PC-9 (cell line): ENCODE measurements around the gene RBM14. TPM values are rescaled to one million over a fixed set of nuclear protein-coding genes. Genes with fewer than 3 reads are reported as not detected.

Source experiments
- BruUV-seq: library from RNA; stranded (reverse); fragments of 400-500 nt; replicated peaks from 2 replicates; lab custom pipeline; 2021; lab: Mats Ljungman, UMichigan
- CTCF ChIA-PET: fragments of 300-600 bp; sonication (Branson Sonifier 250); formaldehyde crosslinking; loops from one replicate; lab custom pipeline; 2022; ENCODE audit warnings: antibody characterized with exemption; lab: Charles Lee
- POLR2A ChIA-PET: fragments of 300-600 bp; sonication (Branson Sonifier 250); formaldehyde crosslinking; loops from one replicate; lab custom pipeline; 2022; ENCODE audit warnings: antibody characterized with exemption; ENCODE audit not compliant: unreplicated experiment; lab: Charles Lee
- DNase-seq, 2 experiments: peaks; one replicate each; pipeline versions ENCODE4 v3.0.0 to v3.0.0-alpha.2; 2015 to 2022; ENCODE audit warnings: mixed read lengths in 1 of 2
- H2AFZ ChIP-seq: fragments of 200-600 bp; sonication (generic); 2 replicates; pipeline ENCODE4 v1.8.1; 2017; ENCODE audit warnings: antibody characterized with exemption
- H3F3A ChIP-seq: fragments of 200-600 bp; sonication (generic); 2 replicates; pipeline ENCODE4 v1.8.1; 2017; ENCODE audit warnings: antibody characterized with exemption, mild to moderate bottlenecking, low read depth; ENCODE audit not compliant: insufficient read depth
- H3K27ac ChIP-seq: fragments of 200-600 bp; sonication (generic); 2 replicates; pipeline ENCODE4 v1.6.1; 2016; ENCODE audit warnings: mixed run types
- H3K27me3 ChIP-seq: fragments of 200-600 bp; sonication (generic); 2 replicates; pipeline ENCODE4 v1.6.1; 2016; ENCODE audit warnings: low read depth, mixed run types; ENCODE audit not compliant: insufficient read depth
- H3K36me3 ChIP-seq: fragments of 200-600 bp; sonication (generic); 2 replicates; pipeline ENCODE4 v1.6.1; 2016; ENCODE audit warnings: low read depth, mixed run types
- H3K4me1 ChIP-seq: fragments of 200-600 bp; sonication (generic); replicated peaks from 2 replicates; pipeline ENCODE4 v1.6.1; 2016; ENCODE audit warnings: mixed run types; ENCODE audit not compliant: insufficient read depth
- H3K4me2 ChIP-seq: fragments of 200-600 bp; sonication (generic); 2 replicates; pipeline ENCODE4 v1.6.1; 2017; ENCODE audit warnings: mixed run types
- H3K4me3 ChIP-seq: fragments of 200-600 bp; sonication (generic); 2 replicates; pipeline ENCODE4 v1.6.1; 2016; ENCODE audit warnings: mixed run types
- H3K79me2 ChIP-seq: fragments of 200-600 bp; sonication (generic); 2 replicates; pipeline ENCODE4 v1.6.1; 2017; ENCODE audit warnings: low read depth, mixed run types
- H3K9me2 ChIP-seq: fragments of 200-600 bp; sonication (generic); 2 replicates; pipeline ENCODE4 v1.8.1; 2017; ENCODE audit warnings: mild to moderate bottlenecking; ENCODE audit not compliant: insufficient read depth
- H3K9me3 ChIP-seq: fragments of 200-600 bp; sonication (generic); 2 replicates; pipeline ENCODE4 v1.8.1; 2016; ENCODE audit warnings: low read depth; ENCODE audit not compliant: insufficient read depth
- H4K20me1 ChIP-seq: fragments of 200-600 bp; sonication (generic); 2 replicates; pipeline ENCODE4 v1.8.1; 2017; ENCODE audit not compliant: insufficient read depth
- CTCF ChIP-seq: fragments of 200-600 bp; sonication (generic); conservative IDR thresholded peaks from 2 replicates; pipeline ENCODE4 v1.6.1; 2017; ENCODE audit warnings: mixed run types, antibody characterized with exemption, mild to moderate bottlenecking, moderate library complexity
- EZH2 ChIP-seq: fragments of 200-600 bp; sonication (generic); IDR thresholded peaks from 2 replicates; pipeline ENCODE4 v1.8.0; 2017; ENCODE audit warnings: antibody characterized with exemption, low read depth
- intact Hi-C: fragments of 100-400 bp; cut with micrococcal nuclease; formaldehyde crosslinking; loops from one replicate; pipeline ENCODE4 v1.10.0; 2022; ENCODE audit not compliant: unreplicated experiment
- total RNA-seq: library from RNA; stranded (reverse); gene quantifications from 2 replicates; pipeline ENCODE4 v1.2.3, GENCODE V29; 2021

The RBM14 gene
- total RNA-seq, 1 experiment from 2014 or later = 108 TPM

GRCh38 chr11:66636411-66636810, 20.0 kb downstream of the RBM14 start:
- TF ChIP-seq EZH2 (no peak), CTCF (no peak)
- Histone ChIP-seq H3K4me1 (peaks cover 25% of the 10 kb centered on the region), H3K9me2 (no peaks in the 10 kb centered on the region), H3K27me3 (no peaks in the 10 kb centered on the region), H3K9me3 (no peaks in the 10 kb centered on the region), H3F3A (peaks cover 65% of the 10 kb centered on the region), H4K20me1 (peaks cover 56% of the 10 kb centered on the region), H3K36me3 (peaks cover 17% of the 10 kb centered on the region), H3K79me2 (peaks cover 96% of the 10 kb centered on the region), H3K4me2 (no peak overlapping the region), H3K27ac (no peak overlapping the region), H3K4me3 (no peak overlapping the region), H2AFZ (no peak overlapping the region)
- ChIA-PET CTCF (interaction anchor here (0.7 kb wide), 1 partner anchor 869 kb away, joined by 4 read pairs; the partner anchor contains the start of gene PITPNM1), POLR2A (no interaction called here)
- DNase-seq = no peak
- no TSS peak for BruUV-seq
- intact Hi-C loops = no loop called here

- POLR2A ChIA-PET = interaction anchor here (0.5 to 2.1 kb wide), 8 partner anchors 13 to 742 kb away, joined by 5 to 18 read pairs (median 8); partner anchors contain the start of genes RBM14 and RCE1
- peaks cover 37% of the 10 kb centered on the region for H3K4me1 ChIP-seq
- H3K27ac ChIP-seq = peak overlapping the region; percentile 43
- peak in 1 of 2 experiments; percentile 12 for DNase-seq
- CTCF ChIA-PET = interaction anchor here (0.6 to 1.4 kb wide), 4 partner anchors 40 to 492 kb away, joined by 3 read pairs; partner anchors contain the start of genes MRPL11 and RBM4B
- peak overlapping the region; percentile 92 for H3K4me3 ChIP-seq
- peaks cover 73% of the 10 kb centered on the region for H3F3A ChIP-seq
- H4K20me1 ChIP-seq = peaks cover 56% of the 10 kb centered on the region
- TF ChIP-seq CTCF (no peak), EZH2 (no peak)
- peak overlapping the region; percentile 82 for H3K4me2 ChIP-seq
- TSS peak; percentile 97 for BruUV-seq
- no peaks in the 10 kb centered on the region for H3K9me2 ChIP-seq
- intact Hi-C loops = loop anchor here (1.0 kb wide), 1 partner anchor 21 kb away; the partner anchor contains the start of gene RBM14
- peak overlapping the region; percentile 66 for H2AFZ ChIP-seq
- peaks cover 29% of the 10 kb centered on the region for H3K36me3 ChIP-seq
- no peaks in the 10 kb centered on the region for H3K27me3 ChIP-seq
- H3K79me2 ChIP-seq = peaks cover 96% of the 10 kb centered on the region
- no peaks in the 10 kb centered on the region for H3K9me3 ChIP-seq
These were observed 21.2 kb downstream of the RBM14 start for GRCh38 chr11:66637557-66638176.

- intact Hi-C loops = loop anchor here (1.0 kb wide), 1 partner anchor 22 kb away; the partner anchor contains the start of gene RBM14
- Histone ChIP-seq H3K27ac (peak within 1 kb of the TSS; percentile 68), H3K4me3 (peak within 1 kb of the TSS; percentile 92), H3K4me2 (peak within 1 kb of the TSS; percentile 87), H3K36me3 (peaks cover 36% of the 10 kb centered on the region), H3K79me2 (peaks cover 96% of the 10 kb centered on the region), H4K20me1 (peaks cover 56% of the 10 kb centered on the region), H3K4me1 (peaks cover 38% of the 10 kb centered on the region), H3K9me2 (no peaks in the 10 kb centered on the region), H3K9me3 (no peaks in the 10 kb centered on the region), H3K27me3 (no peaks in the 10 kb centered on the region), H2AFZ (peak within 1 kb of the TSS; percentile 68), H3F3A (peaks cover 73% of the 10 kb centered on the region)
- peak; percentile 99 to 100 for DNase-seq
- ChIA-PET POLR2A (interaction anchor here (0.5 to 2.1 kb wide), 11 partner anchors 11 to 741 kb away, joined by 4 to 18 read pairs (median 7); partner anchors contain the start of genes RBM14 and RCE1), CTCF (interaction anchor here (0.7 to 1.4 kb wide), 4 partner anchors 39 to 491 kb away, joined by 3 to 20 read pairs (median 3); partner anchors contain the start of genes MRPL11 and RBM4B)
- TF ChIP-seq CTCF (no peak), EZH2 (no peak)
- no TSS peak for BruUV-seq
These were observed 22.0 kb downstream of the RBM14 start, which contains the start of gene RBM4 for GRCh38 chr11:66638177-66639065. Gene RBM4, plus strand, starts transcription at chr11:66638703. Its CDS starts 1,009 bp downstream, at chr11:66639712.
